A549 (cell line): ENCODE measurements around the gene PDE7B.

Source experiments
- CEBPB ChIP-seq, 2 experiments: fragments of >200 bp in 1 of 2; sonication (Bioruptor Twin) in 1 of 2; formaldehyde crosslinking in 1 of 2; IDR thresholded peaks; 2 replicates each; pipeline ENCODE4 v1.6.1; 2012 to 2016
- MYC ChIP-seq: IDR thresholded peaks from 2 replicates; pipeline ENCODE4 v1.6.1; 2012; ENCODE audit warnings: mild to moderate bottlenecking, inconsistent platforms, low read length, improper control_type of control experiment, borderline replicate concordance
- RAD21 ChIP-seq, 2 experiments: fragments of >200 bp in 1 of 2; sonication (Bioruptor Twin) in 1 of 2; formaldehyde crosslinking in 1 of 2; IDR thresholded peaks in 1 of 2; conservative IDR thresholded peaks in 1 of 2; 2 replicates in 1 of 2; 3 replicates in 1 of 2; pipeline ENCODE4 v1.6.1; 2012 to 2018; ENCODE audit warnings: inconsistent platforms in 1 of 2
- RNF2 ChIP-seq: fragments of 200-600 bp; sonication (generic); IDR thresholded peaks from 2 replicates; pipeline ENCODE4 v1.6.1; 2016; ENCODE audit warnings: low read depth, mild to moderate bottlenecking, antibody characterized with exemption, moderate library complexity, borderline replicate concordance
- TF ChIP-seq, protein P1 (sequence below): fragments of >200 bp; sonication (Bioruptor Twin); formaldehyde crosslinking; IDR thresholded peaks from 3 replicates; pipeline ENCODE4 v1.5.1; 2016
- TF ChIP-seq, protein P2 (sequence below): IDR thresholded peaks from 2 replicates; pipeline ENCODE4 v1.6.1; 2012

DNA sequence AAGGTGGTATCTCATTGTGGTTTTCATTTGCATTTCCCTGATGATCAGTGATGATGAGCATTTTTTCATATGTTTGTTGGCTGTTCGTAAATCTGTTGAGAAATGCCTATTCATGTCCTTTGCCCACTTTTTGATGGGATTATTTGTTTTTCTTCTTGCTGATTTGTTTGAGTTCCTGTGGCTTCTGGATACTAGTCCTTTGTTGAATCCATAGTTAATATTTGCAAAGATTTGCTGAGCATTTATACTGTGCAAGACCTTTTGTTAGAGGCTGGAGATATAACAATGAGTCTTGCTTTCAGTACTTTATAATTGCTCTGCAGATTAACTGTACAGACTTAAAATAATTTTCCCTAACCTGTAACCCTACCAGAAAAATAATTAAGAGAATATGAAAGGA is 35.6 kb downstream of the PDE7B start:
- TF ChIP-seq, protein P1, sequence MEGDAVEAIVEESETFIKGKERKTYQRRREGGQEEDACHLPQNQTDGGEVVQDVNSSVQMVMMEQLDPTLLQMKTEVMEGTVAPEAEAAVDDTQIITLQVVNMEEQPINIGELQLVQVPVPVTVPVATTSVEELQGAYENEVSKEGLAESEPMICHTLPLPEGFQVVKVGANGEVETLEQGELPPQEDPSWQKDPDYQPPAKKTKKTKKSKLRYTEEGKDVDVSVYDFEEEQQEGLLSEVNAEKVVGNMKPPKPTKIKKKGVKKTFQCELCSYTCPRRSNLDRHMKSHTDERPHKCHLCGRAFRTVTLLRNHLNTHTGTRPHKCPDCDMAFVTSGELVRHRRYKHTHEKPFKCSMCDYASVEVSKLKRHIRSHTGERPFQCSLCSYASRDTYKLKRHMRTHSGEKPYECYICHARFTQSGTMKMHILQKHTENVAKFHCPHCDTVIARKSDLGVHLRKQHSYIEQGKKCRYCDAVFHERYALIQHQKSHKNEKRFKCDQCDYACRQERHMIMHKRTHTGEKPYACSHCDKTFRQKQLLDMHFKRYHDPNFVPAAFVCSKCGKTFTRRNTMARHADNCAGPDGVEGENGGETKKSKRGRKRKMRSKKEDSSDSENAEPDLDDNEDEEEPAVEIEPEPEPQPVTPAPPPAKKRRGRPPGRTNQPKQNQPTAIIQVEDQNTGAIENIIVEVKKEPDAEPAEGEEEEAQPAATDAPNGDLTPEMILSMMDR = no peak
- TF ChIP-seq, protein P2, sequence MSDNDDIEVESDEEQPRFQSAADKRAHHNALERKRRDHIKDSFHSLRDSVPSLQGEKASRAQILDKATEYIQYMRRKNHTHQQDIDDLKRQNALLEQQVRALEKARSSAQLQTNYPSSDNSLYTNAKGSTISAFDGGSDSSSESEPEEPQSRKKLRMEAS = no peak
- TF ChIP-seq CEBPB (IDR thresholded peaks at IDR 0.05) (no peak), RNF2 (no peak), MYC (no peak), RAD21 (conservative IDR thresholded peaks at IDR 0.05 in 1 of 2, IDR thresholded peaks at IDR 0.05 in 1 of 2) (no peak)
